Nephron progenitor cell (in vitro differentiated cells): ENCODE results near the gene PLVAP.

Source experiments
- DNase-seq: peaks from one replicate; pipeline ENCODE4 v3.0.0; 2021
- H3K27ac Mint-ChIP-seq: 2 replicates; pipeline ENCODE4 v1.8.0; 2021; ENCODE audit warnings: mild to moderate bottlenecking, moderate library complexity, mixed read lengths
- H3K27me3 Mint-ChIP-seq: 2 replicates; pipeline ENCODE4 v1.8.0; 2021; ENCODE audit warnings: mild to moderate bottlenecking, low read depth, mixed read lengths; ENCODE audit not compliant: poor library complexity
- H3K36me3 Mint-ChIP-seq: 2 replicates; pipeline ENCODE4 v1.8.0; 2021; ENCODE audit warnings: low read depth, mixed read lengths
- H3K4me1 Mint-ChIP-seq: 2 replicates; pipeline ENCODE4 v1.8.0; 2021; ENCODE audit warnings: mixed read lengths
- H3K4me3 Mint-ChIP-seq: 2 replicates; pipeline ENCODE4 v1.8.0; 2021; ENCODE audit warnings: mild to moderate bottlenecking, moderate library complexity, mixed read lengths
- H3K9me3 Mint-ChIP-seq: 2 replicates; pipeline ENCODE4 v1.8.0; 2021; ENCODE audit warnings: mild to moderate bottlenecking, moderate library complexity, mixed read lengths
- CTCF ChIP-seq: fragments of 200-600 bp; sonication (generic); IDR thresholded peaks from 2 replicates; pipeline ENCODE4 v1.5.0; 2021; ENCODE audit warnings: antibody characterized with exemption

Gene PLVAP

DNA sequence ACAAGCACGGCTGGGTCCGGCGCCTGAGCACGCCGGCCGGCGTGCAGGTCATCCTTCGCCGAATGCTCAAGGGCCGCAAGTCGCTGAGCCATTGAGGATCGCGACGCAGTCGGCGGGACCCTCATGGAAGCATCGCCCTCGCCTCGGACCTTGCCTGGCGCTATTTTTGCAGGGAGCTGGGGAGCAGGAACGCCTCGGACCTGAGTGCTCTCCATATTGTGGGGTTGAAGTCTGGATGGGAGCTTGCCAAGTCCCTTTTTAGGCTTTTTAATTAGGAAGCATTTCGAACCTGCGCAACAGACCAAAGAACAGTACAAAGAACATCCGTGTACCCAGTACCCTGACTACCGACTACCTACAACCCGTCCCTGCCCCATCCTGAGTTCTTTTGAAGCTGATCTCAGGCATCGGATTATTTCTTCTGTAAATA is 70.8 kb downstream of the PLVAP start:
- Mint-ChIP-seq H3K27ac (peak overlapping the region; percentile 61), H3K36me3 (peaks cover under 1% of the 10 kb centered on the region), H3K4me3 (peak overlapping the region; percentile 86), H3K27me3 (peaks cover 3% of the 10 kb centered on the region), H3K9me3 (no peaks in the 10 kb centered on the region), H3K4me1 (peaks cover 57% of the 10 kb centered on the region)
- TF ChIP-seq CTCF = no peak
- peak; percentile 63 for DNase-seq

DNA sequence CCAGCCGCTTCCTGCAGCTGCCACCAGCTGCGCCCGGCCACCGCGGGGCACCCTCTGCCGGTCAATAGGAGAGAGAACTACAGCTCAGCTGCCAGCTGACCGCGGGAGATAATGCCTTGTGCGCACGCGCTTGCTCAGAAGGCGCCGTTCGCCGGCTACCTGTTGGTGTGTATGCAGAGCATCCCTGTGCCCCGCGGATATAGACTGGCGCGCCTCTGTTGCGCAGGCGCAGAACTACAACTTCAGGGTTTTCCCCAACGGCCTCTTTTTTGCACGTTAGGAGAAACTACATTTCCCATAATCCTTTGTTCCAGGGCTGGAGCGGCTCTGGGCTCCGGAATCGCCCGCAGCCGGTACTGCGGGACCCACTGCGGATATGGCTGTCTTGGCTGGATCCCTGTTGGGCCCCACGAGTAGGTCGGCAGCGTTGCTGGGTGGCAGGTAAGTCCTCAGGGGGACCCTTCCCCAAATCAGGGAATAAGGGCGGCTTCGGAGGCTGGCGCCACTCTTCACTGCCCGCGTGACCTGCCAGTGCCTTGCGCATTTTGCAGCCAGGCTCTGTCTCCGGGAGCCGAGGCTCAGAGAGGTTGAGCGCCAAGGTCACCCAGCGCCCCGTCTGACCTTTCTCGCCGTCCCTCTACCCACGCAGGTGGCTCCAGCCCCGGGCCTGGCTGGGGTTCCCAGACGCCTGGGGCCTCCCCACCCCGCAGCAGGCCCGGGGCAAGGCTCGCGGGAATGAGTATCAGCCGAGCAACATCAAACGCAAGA is 71.4 kb downstream of the PLVAP start, which contains the start of gene MRPL34:
TSS of gene MRPL34 (plus strand) at position 356 of the 768 bp plus-strand sequence. CDS start at position 377, 21 bp downstream.
- peak; percentile 69 for TF ChIP-seq CTCF
- peaks cover 3% of the 10 kb centered on the region for H3K27me3 Mint-ChIP-seq
- H3K27ac Mint-ChIP-seq = peak within 1 kb of the TSS; percentile 97
- H3K4me1 Mint-ChIP-seq = peaks cover 53% of the 10 kb centered on the region
- H3K4me3 Mint-ChIP-seq = peak within 1 kb of the TSS; percentile 86
- DNase-seq = peak; percentile 96
- H3K36me3 Mint-ChIP-seq = peaks cover 2% of the 10 kb centered on the region
- H3K9me3 Mint-ChIP-seq = no peaks in the 10 kb centered on the region

DNA sequence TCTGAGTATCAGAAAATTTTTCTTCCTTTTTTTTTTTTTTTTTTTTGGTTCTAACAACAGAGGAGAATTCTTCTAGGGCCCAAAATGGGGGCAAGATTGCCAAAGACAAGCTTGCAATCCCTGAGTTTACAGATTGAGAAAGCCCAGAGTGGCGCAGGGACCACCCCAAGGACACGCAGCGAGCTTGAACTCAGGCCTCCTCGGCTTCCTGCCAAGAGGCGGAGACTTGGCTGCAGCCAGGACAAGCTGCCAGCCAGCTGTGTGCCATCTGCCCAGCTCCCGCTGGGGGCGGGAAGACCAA is 72.0 kb downstream of the PLVAP start:
- H3K27me3 Mint-ChIP-seq = peaks cover 3% of the 10 kb centered on the region
- no peak for TF ChIP-seq CTCF
- peaks cover 48% of the 10 kb centered on the region for H3K4me1 Mint-ChIP-seq
- no peaks in the 10 kb centered on the region for H3K9me3 Mint-ChIP-seq
- peak overlapping the region; percentile 93 for H3K27ac Mint-ChIP-seq
- peak overlapping the region; percentile 86 for H3K4me3 Mint-ChIP-seq
- H3K36me3 Mint-ChIP-seq = peaks cover 8% of the 10 kb centered on the region
- DNase-seq = no peak

- DNase-seq = no peak
- TF ChIP-seq CTCF = no peak
- Mint-ChIP-seq H3K36me3 (peaks cover 12% of the 10 kb centered on the region), H3K27ac (peak overlapping the region; percentile 93), H3K4me3 (peak overlapping the region; percentile 86), H3K9me3 (no peaks in the 10 kb centered on the region), H3K4me1 (peaks cover 45% of the 10 kb centered on the region), H3K27me3 (peaks cover 3% of the 10 kb centered on the region)
Measured at GRCh38 chr19:17304386-17305215, 72.5 kb downstream of the PLVAP start.

- Mint-ChIP-seq H3K36me3 (peaks cover 13% of the 10 kb centered on the region), H3K27me3 (peaks cover 3% of the 10 kb centered on the region), H3K4me1 (peaks cover 40% of the 10 kb centered on the region), H3K27ac (no peak overlapping the region), H3K9me3 (peaks cover under 1% of the 10 kb centered on the region), H3K4me3 (peak overlapping the region; percentile 74)
- TF ChIP-seq CTCF = no peak
- no peak for DNase-seq
Measured at GRCh38 chr19:17303940-17304267, 73.2 kb downstream of the PLVAP start.
